Muscle of back (tissue), 11 donors: Measurements from ENCODE around the gene MEGF11. TPM values are rescaled to one million over a fixed set of nuclear protein-coding genes. Genes with fewer than 3 reads are reported as not detected.

ENCODE experiments used
- DNase-seq, 3 donors: peaks; one replicate each; pipeline versions ENCODE4 v3.0.0 to v3.0.0-alpha.2; 2013
- polyA plus RNA-seq, 10 donors: library from polyadenylated mRNA; unstranded; fragments of 120-200 nt; gene quantifications; one replicate each; pipeline ENCODE4 v1.2.1, GENCODE V29; 2013; ENCODE audit not compliant: insufficient read length in 10 of 10

MEGF11 gene
- polyA plus RNA-seq, 10 donors, result 0.06 to 0.57 (median 0.35) TPM

DNA sequence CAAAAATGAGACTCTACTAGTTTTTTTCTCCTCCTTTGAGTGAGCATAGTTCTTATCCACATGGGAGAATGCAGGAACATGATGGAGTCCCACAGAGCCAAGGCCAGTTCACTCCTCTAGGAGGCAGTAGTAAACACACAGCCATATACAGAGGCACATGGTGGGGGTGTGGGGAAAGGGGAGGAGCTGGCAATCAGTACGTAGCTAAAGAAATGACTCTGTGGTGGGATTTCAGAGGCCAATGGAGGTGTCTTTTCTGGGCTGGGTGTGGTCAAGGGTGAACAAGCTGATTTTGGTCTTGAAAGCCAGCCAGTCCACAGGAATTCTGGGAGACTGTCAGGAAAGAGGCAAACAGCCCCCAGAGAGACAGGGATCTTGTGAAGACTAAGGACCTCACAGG, 390.9 kb downstream of the MEGF11 start:
- peak in 1 of 3 donors; percentile 41 for DNase-seq

DNA sequence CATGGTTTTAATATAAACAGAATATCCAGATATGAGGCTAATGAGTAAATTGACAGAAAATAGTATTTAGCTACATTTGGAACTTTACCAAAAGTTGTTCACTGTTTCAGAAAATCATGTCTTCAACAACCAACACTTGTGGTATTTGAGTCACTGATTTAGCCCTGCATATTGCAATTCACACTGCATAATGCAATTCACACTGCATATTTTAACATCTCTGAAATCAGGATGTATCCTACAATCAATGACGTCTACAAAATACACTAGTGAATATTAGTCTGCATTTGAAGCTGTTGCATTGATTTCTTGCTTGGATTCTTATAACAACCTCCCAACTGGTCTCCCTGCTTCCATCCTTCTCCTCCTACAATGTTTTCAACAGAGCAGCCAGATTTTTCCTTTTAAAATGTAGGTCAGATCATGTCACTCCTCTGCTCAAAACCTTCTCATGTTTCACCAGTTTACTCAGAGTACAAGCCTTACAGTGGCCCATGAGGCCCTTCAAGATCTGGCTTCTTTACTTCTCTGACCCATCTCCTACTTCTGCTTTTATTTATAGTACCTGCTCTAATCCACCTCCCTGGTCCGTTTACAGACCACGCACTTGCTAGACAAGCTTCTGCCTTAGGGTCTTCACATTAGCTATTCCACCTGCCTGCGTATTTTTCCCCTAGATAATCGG, 395.7 kb downstream of the MEGF11 start:
- DNase-seq, result no peak

- no peak for DNase-seq
These were observed 396.6 kb downstream of the MEGF11 start for GRCh38 chr15:65856821-65857455.

- DNase-seq, result no peak
These were observed 401.6 kb downstream of the MEGF11 start for GRCh38 chr15:65851981-65852380.

DNA sequence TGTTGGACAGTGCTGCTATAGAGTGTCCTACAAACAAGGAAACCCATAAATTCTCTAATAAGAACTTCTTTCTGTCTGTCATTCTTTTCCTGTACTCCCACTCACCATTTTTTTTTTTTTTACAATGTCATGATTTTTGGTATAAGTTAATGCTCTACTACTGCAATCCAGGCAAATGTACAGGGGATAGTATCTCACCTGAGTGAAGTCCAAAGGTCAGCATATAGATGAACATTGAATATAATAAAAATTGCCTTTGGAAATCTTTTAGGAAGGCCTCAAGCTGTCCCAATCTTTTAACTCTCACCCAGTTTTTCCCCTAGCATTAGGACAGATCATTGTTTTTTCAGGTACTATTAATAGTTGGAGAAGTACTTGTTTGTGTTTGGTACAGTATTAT, 405.6 kb downstream of the MEGF11 start:
- DNase-seq, result no peak

GRCh38 chr15:65845826-65846519, 407.6 kb downstream of the MEGF11 start:
- no peak for DNase-seq

Other genes with a start within 250 kb of the MEGF11 start
- gene DIS3L, start 39.8 kb upstream of the MEGF11 start, polyA plus RNA-seq, result 10 to 100 TPM; 21.8 to 40.7 (median 31.3) TPM
- 10 to 100 TPM in 8 of 10 donors, 1 to 10 TPM in 2; 8.4 to 14.3 (median 12.0) TPM for gene TIPIN, start 102.9 kb upstream of the MEGF11 start, polyA plus RNA-seq
- gene MAP2K1, start 133.2 kb upstream of the MEGF11 start, polyA plus RNA-seq, result 100 to 1,000 TPM in 8 of 10 donors, 10 to 100 TPM in 2; 95.5 to 148 (median 118) TPM
- 10 to 100 TPM; 31.4 to 43.2 (median 35.5) TPM for gene SNAPC5, start 244.0 kb upstream of the MEGF11 start, polyA plus RNA-seq